Measurements from ENCODE around the gene CHCHD10. TPM values are rescaled to one million over a fixed set of nuclear protein-coding genes. Genes with fewer than 3 reads are reported as not detected.

Gene CHCHD10
- total and polyA plus RNA-seq, 2 donors (not counting 1 experiment from before 2014, with no cell fraction given): 54.0 to 124 TPM

- Mint-ChIP-seq H3K4me1 (peaks cover 51% of the 10 kb centered on the region), H3K27me3 (no peaks in the 10 kb centered on the region), H3K4me3 (peak overlapping the region; percentile 85), H3K27ac (peak overlapping the region; percentile 87), H3K9me3 (ENCODE audit: insufficient read depth) (no peaks in the 10 kb centered on the region)
- DNase-seq: no peak
- peaks cover 39% of the 10 kb centered on the region for H3K79me2 ChIP-seq (ENCODE audit: control insufficient read depth, insufficient read depth, low read length)
- CTCF ChIA-PET: interaction anchor here (0.9 to 13.0 kb wide), 6 partner anchors 13 to 99 kb away, joined by 3 to 188 read pairs (median 4); partner anchors contain the start of genes C22orf15, CHCHD10 and MMP11
- ATAC-seq (ENCODE audit: low read depth): no peak
- H3K4me1 ChIP-seq (ENCODE audit: control insufficient read depth in 2 of 2, insufficient read depth in 2 of 2, low read length in 2 of 2): peaks cover 19 to 48% of the 10 kb centered on the region in 2 donors
- intact Hi-C loops (cut with micrococcal nuclease): loop anchor here (1.0 kb wide), 1 partner anchor 33 kb away; no protein-coding TSS in a partner anchor
- H3K9me3 ChIP-seq (ENCODE audit: control extremely low read depth in 1 of 3, control insufficient read depth in 2 of 3, insufficient read depth in 1 of 3, low read length in 2 of 3): no peaks in the 10 kb centered on the region
- no peaks in the 10 kb centered on the region for H4K20me1 ChIP-seq (ENCODE audit: control insufficient read depth, insufficient read depth, low read length, poor library complexity, severe bottlenecking)
- H3K4me2 ChIP-seq (replicated peaks; ENCODE audit: low read depth, low read length, poor library complexity, severe bottlenecking): peak overlapping the region; percentile 97
- H3K9ac ChIP-seq (ENCODE audit: low read length): peak overlapping the region; percentile 89
- H2AFZ ChIP-seq (ENCODE audit: insufficient read depth, low read depth, low read length, poor library complexity, severe bottlenecking): peak overlapping the region; percentile 82
- POLR2A ChIA-PET: interaction anchor here (0.6 to 8.1 kb wide), 11 partner anchors 17 to 260 kb away, joined by 4 to 174 read pairs (median 13); partner anchors contain the start of genes C22orf15, CHCHD10, DERL3 and MMP11
- H3K36me3 ChIP-seq (replicated peaks in 1 of 2; ENCODE audit: control extremely low read depth in 1 of 2, control insufficient read depth in 1 of 2, extremely low read depth in 1 of 2, insufficient read depth in 2 of 2, low read length in 1 of 2): peaks cover 0 to 2% of the 10 kb centered on the region in 2 experiments
- H3K4me3 ChIP-seq (ENCODE audit: control extremely low read depth in 1 of 5, extremely low read depth in 1 of 5, insufficient read depth in 1 of 5, low read depth in 2 of 5, low read length in 4 of 5): peak overlapping the region in 4 of 5 experiments; percentile 63 to 86 (median 65)
- H3K27ac ChIP-seq (ENCODE audit: low read length in 2 of 2): peak overlapping the region; percentile 73 to 85
- 32% methylated on average over 5 of the region's 5 CpGs for WGBS (ENCODE audit: insufficient coverage)
- no peaks in the 10 kb centered on the region for H3K27me3 ChIP-seq (replicated peaks in 1 of 4; ENCODE audit: control extremely low read depth in 1 of 4, control insufficient read depth in 3 of 4, insufficient read depth in 4 of 4, low read length in 3 of 4)
- TF ChIP-seq EZH2 (IDR thresholded peaks at IDR 0.05; ENCODE audit: borderline replicate concordance, insufficient read depth, low read depth, low read length, poor library complexity, severe bottlenecking) (no peak), CTCF (IDR thresholded peaks at IDR 0.05) (no peak)
These were observed 17.4 kb downstream of the CHCHD10 start for GRCh38 chr22:23750367-23750713.

- Mint-ChIP-seq H3K27me3 (no peaks in the 10 kb centered on the region), H3K4me3 (peak overlapping the region; percentile 85), H3K27ac (peak overlapping the region; percentile 76), H3K4me1 (peaks cover 48% of the 10 kb centered on the region), H3K9me3 (ENCODE audit: insufficient read depth) (no peaks in the 10 kb centered on the region)
- H3K4me3 ChIP-seq (ENCODE audit: control extremely low read depth in 1 of 5, extremely low read depth in 1 of 5, insufficient read depth in 1 of 5, low read depth in 2 of 5, low read length in 4 of 5): no peak overlapping the region
- H4K20me1 ChIP-seq (ENCODE audit: control insufficient read depth, insufficient read depth, low read length, poor library complexity, severe bottlenecking): no peaks in the 10 kb centered on the region
- peaks cover 15 to 44% of the 10 kb centered on the region in 2 donors for H3K4me1 ChIP-seq (ENCODE audit: control insufficient read depth in 2 of 2, insufficient read depth in 2 of 2, low read length in 2 of 2)
- DNase-seq: peak; percentile 10
- no peak overlapping the region for H3K9ac ChIP-seq (ENCODE audit: low read length)
- no peaks in the 10 kb centered on the region for H3K9me3 ChIP-seq (ENCODE audit: control extremely low read depth in 1 of 3, control insufficient read depth in 2 of 3, insufficient read depth in 1 of 3, low read length in 2 of 3)
- no peak for ATAC-seq (ENCODE audit: low read depth)
- H3K4me2 ChIP-seq (replicated peaks; ENCODE audit: low read depth, low read length, poor library complexity, severe bottlenecking): peak overlapping the region; percentile 97
- peaks cover 42% of the 10 kb centered on the region for H3K79me2 ChIP-seq (ENCODE audit: control insufficient read depth, insufficient read depth, low read length)
- H3K27me3 ChIP-seq (replicated peaks in 1 of 4; ENCODE audit: control extremely low read depth in 1 of 4, control insufficient read depth in 3 of 4, insufficient read depth in 4 of 4, low read length in 3 of 4): no peaks in the 10 kb centered on the region
- H2AFZ ChIP-seq (ENCODE audit: insufficient read depth, low read depth, low read length, poor library complexity, severe bottlenecking): no peak overlapping the region
- ChIA-PET CTCF (interaction anchor here (0.7 to 13.0 kb wide), 4 partner anchors 12 to 76 kb away, joined by 3 to 188 read pairs (median 6); partner anchors contain the start of genes C22orf15, CHCHD10 and MMP11), POLR2A (interaction anchor here (1.3 to 8.1 kb wide), 4 partner anchors 17 to 108 kb away, joined by 4 to 174 read pairs (median 8); partner anchors contain the start of genes C22orf15, CHCHD10, MMP11 and SLC2A11)
- WGBS (ENCODE audit: insufficient coverage): 94% methylated on average over 12 of the region's 12 CpGs
- intact Hi-C loops (cut with micrococcal nuclease): loop anchor here (1.0 kb wide), 1 partner anchor 33 kb away; no protein-coding TSS in a partner anchor
- peaks cover 0 to 7% of the 10 kb centered on the region in 2 experiments for H3K36me3 ChIP-seq (replicated peaks in 1 of 2; ENCODE audit: control extremely low read depth in 1 of 2, control insufficient read depth in 1 of 2, extremely low read depth in 1 of 2, insufficient read depth in 2 of 2, low read length in 1 of 2)
- no peak for TF ChIP-seq CTCF (IDR thresholded peaks at IDR 0.05)
- no peak for TF ChIP-seq EZH2 (IDR thresholded peaks at IDR 0.05; ENCODE audit: borderline replicate concordance, insufficient read depth, low read depth, low read length, poor library complexity, severe bottlenecking)
- H3K27ac ChIP-seq (ENCODE audit: low read length in 2 of 2): no peak overlapping the region
These were observed 17.9 kb downstream of the CHCHD10 start for GRCh38 chr22:23749841-23750301.
